Kidney epithelial cell (primary cell): ENCODE results near the gene ORC2. TPM values are rescaled to one million over a fixed set of nuclear protein-coding genes. Genes with fewer than 3 reads are reported as not detected.
"Not testable (repeated sequence)": the region's sequence is repeated elsewhere in the genome, so short reads cannot be mapped to it uniquely, and the experiment has no call there.

Experiments used
- DNase-seq: peaks from one replicate; pipeline ENCODE4 v3.0.0-alpha.2; 2010; ENCODE audit warnings: low read depth
- H3K27me3 ChIP-seq: 2 replicates; pipeline ENCODE4 v1.6.0; 2011; ENCODE audit warnings: low read length; ENCODE audit not compliant: control insufficient read depth, insufficient read depth
- H3K36me3 ChIP-seq: 2 replicates; pipeline ENCODE4 v1.5.1; 2011; ENCODE audit warnings: low read length; ENCODE audit not compliant: control insufficient read depth, insufficient read depth
- H3K4me3 ChIP-seq: 2 replicates; pipeline ENCODE4 v1.5.1; 2011; ENCODE audit warnings: low read depth, mild to moderate bottlenecking, control low read depth, low read length
- total RNA-seq: library from RNA; depleted of rRNA; stranded (reverse); fragments of >200 nt; gene quantifications from 2 replicates; pipeline ENCODE4 v1.2.3, GENCODE V29; 2015
- TF ChIP-seq, protein P1 (sequence below): IDR thresholded peaks from 2 replicates; pipeline ENCODE4 v1.5.1; 2011; ENCODE audit warnings: mild to moderate bottlenecking, moderate library complexity, low read length, control low read depth, inconsistent platforms; ENCODE audit not compliant: insufficient read depth, poor library complexity, severe bottlenecking

The ORC2 gene
- total RNA-seq, 1 donor from 2014 or later, result 16.2 TPM

DNA sequence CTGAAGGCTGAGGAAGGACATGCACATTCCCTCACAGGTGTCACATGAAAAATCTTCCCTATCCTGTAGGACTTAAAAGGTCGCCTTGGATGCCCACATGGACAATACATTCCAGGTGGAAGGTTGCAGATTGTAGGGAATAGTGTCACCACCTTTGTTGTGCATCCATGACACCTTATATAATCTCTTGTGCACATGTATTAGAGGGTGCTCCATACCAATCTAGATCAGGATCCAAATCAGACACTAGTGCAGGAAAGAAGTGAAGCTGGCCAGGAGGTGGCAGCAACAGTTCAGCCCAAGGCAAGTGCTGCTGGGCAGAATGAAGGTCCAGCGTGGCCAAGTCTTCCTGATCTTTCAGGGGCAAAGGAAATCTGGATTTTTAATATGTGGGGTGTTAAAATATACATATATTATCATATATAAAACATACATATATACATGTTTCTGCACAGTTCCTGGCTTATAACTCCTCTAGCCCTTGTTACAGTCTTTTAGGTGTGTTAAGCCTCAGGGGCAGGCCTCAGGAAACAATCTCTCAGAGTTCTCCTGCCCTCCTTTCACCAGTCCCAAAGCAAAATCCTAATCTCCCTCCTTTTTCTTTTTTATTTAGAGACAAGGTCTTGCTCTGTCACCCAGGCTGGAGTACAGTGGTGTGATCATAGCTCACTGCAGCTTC lies 57.7 kb downstream of the ORC2 start:
- Histone ChIP-seq H3K4me3 (no peak overlapping the region), H3K27me3 (no peaks in the 10 kb centered on the region), H3K36me3 (no peaks in the 10 kb centered on the region)
- TF ChIP-seq, protein P1, sequence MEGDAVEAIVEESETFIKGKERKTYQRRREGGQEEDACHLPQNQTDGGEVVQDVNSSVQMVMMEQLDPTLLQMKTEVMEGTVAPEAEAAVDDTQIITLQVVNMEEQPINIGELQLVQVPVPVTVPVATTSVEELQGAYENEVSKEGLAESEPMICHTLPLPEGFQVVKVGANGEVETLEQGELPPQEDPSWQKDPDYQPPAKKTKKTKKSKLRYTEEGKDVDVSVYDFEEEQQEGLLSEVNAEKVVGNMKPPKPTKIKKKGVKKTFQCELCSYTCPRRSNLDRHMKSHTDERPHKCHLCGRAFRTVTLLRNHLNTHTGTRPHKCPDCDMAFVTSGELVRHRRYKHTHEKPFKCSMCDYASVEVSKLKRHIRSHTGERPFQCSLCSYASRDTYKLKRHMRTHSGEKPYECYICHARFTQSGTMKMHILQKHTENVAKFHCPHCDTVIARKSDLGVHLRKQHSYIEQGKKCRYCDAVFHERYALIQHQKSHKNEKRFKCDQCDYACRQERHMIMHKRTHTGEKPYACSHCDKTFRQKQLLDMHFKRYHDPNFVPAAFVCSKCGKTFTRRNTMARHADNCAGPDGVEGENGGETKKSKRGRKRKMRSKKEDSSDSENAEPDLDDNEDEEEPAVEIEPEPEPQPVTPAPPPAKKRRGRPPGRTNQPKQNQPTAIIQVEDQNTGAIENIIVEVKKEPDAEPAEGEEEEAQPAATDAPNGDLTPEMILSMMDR, result peak; percentile 83
- peak; percentile 21 for DNase-seq

DNA sequence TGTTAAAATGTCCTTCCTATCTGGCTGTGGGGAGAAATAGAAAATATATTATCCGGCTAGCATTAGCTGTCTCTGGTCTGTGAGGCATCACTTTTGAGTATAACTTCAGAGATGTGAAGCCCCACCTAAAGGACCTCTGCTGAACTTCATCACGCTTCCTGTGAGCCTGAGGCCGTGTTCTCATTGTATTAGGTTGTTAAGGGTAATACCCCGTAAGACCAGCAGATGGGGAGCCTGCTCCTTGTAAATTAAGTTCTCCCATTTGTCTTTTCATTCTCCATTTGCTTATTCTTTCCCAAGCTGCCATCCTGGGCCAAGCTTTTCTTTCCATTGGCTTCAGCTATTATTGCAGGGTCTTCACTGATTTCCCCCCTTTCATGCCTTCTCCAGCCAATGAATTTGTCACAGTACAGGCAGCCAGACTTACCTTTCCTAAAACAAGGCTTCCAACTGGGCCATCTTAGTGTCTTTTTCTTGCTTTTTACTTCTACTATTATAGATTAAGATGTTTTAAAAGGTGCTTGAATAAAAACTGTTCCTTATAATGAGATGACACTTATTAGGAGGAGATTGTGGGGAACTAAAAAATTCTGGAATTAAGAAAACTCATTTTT lies 61.9 kb downstream of the ORC2 start:
- TF ChIP-seq, protein P1, result peak; percentile 75
- Histone ChIP-seq H3K36me3 (no peaks in the 10 kb centered on the region), H3K4me3 (no peak overlapping the region), H3K27me3 (no peaks in the 10 kb centered on the region)
- peak; percentile 74 for DNase-seq

DNA sequence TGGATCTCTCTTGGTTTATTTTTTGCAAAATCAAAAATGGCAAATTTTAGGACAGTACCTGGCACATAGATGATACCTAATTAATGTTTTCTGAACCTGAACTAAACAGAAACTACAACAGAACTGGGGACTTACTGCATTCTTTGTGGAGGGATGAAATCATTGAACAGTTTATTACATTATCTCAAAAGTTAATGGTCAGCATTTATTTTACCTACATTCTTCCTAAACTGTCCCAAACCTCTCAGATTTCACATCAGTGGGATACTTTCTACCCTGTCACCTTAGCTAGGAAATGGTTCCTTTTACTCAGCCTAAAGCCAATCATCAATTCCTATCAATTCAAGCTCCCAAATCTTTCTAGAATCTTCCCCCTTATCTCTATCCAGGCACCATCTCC lies 64.0 kb downstream of the ORC2 start:
- TF ChIP-seq, protein P1, result no peak
- Histone ChIP-seq H3K4me3 (no peak overlapping the region), H3K36me3 (peaks cover 3% of the 10 kb centered on the region), H3K27me3 (no peaks in the 10 kb centered on the region)
- no peak for DNase-seq

DNA sequence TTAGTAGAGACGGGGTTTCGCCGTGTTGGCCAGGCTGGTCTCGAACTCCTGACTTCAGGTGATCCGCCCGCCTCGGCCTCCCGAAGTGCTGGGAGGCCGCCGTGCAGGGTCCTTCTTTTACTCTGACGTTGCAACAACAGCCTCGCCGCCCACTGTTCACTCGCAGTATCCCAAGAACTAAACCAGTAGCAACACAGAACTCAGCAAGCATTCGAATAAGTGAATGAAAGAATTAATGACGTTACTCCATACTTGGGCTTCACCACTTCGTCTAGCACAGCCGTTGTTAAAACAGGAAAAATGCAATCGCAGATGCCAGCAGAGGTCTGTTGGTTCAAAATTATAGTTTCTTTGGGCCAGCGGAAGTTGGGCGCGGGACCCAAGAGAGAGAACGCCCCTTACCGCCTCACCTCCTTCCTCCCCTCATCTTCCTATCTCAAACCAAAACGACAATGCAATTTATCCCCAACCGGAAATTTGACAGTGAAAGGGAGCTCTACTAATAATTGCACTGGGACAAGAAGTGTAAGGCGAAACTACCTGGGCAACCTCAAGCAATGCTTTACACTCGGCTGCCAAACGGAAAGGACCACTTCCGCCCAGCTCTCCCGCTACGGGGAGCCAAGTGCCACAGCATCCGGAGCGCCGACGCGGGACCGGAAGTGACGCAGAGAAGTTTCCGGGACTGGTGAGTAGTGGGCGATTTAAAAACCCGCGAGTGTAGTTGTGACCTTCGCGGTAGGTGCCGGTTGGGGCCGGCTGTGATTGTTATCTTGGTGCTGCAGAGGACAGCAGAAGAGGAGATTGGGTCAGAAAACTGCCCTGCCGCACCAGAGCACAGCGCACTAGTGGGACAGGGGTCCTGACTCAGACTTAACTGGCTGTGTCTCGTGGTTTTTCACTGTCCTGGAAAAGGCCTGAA lies 74.5 kb downstream of the ORC2 start, which contains the start of the genes NIF3L1 and PPIL3:
TSS of gene NIF3L1 (plus strand) at position 668 of the 922 bp plus-strand sequence. CDS start 2,573 bp downstream, outside the sequence.
TSS of gene PPIL3 (minus strand) at position 374 of the 922 bp plus-strand sequence. CDS start 1,462 bp downstream, outside the sequence.
- H3K27me3 ChIP-seq, result no peaks in the 10 kb centered on the region
- TF ChIP-seq, protein P1, result no peak
- H3K36me3 ChIP-seq, result no peaks in the 10 kb centered on the region
- DNase-seq, result peak; percentile 92
- H3K4me3 ChIP-seq, result peak within 1 kb of the TSS; percentile 63

DNA sequence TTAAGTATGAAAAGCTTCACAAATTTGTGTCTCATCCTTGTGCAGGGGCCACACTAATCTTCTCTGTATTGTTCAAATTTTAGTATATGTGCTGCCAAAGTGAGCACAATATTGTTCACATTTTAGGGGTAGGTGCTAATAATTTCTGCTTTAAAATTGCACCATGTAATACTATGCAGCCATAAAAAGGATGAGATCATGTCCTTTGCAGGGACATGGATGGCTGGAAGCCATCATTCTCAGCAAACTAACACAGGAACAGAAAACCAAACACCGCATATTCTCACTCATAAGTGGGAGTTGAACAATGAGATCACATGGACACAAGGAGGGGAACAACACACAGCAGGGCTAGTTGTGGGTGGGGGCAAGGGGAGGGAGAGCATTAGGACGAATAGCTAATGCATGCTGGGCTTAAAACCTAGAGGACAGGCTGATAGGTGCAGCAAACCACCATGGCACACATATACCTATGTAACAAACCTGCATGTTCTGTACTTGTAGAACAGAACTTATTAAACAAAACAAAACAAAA lies 81.7 kb downstream of the ORC2 start:
- not testable (repeated sequence) for H3K36me3 ChIP-seq, H3K4me3 ChIP-seq, DNase-seq, H3K27me3 ChIP-seq
